KMS-11 (cell line): ENCODE data around the gene PVALEF.

ENCODE experiments used
- H2AFZ ChIP-seq: fragments of 200-600 bp; sonication (generic); 2 replicates; pipeline ENCODE4 v1.6.1; 2016; ENCODE audit warnings: antibody characterized with exemption, mixed run types, low read depth
- H3K27ac ChIP-seq: fragments of 200-600 bp; sonication (generic); 2 replicates; pipeline ENCODE4 v1.6.1; 2016; ENCODE audit warnings: mild to moderate bottlenecking, mixed run types
- H3K27me3 ChIP-seq: fragments of 200-600 bp; sonication (generic); 2 replicates; pipeline ENCODE4 v1.6.1; 2017; ENCODE audit warnings: mild to moderate bottlenecking, low read depth, mixed run types, moderate library complexity; ENCODE audit not compliant: insufficient read depth
- H3K36me3 ChIP-seq: fragments of 200-600 bp; sonication (generic); 2 replicates; pipeline ENCODE4 v1.6.1; 2017; ENCODE audit warnings: mild to moderate bottlenecking, mixed run types; ENCODE audit not compliant: insufficient read depth
- H3K4me1 ChIP-seq: fragments of 200-600 bp; sonication (generic); 2 replicates; pipeline ENCODE4 v1.6.1; 2016; ENCODE audit warnings: mild to moderate bottlenecking, low read depth, mixed run types; ENCODE audit not compliant: poor library complexity, severe bottlenecking
- H3K4me2 ChIP-seq: fragments of 200-600 bp; sonication (generic); 2 replicates; pipeline ENCODE4 v1.7.0; 2016; ENCODE audit warnings: mild to moderate bottlenecking, mixed run types
- H3K4me3 ChIP-seq: fragments of 200-600 bp; sonication (generic); IDR thresholded peaks from 2 replicates; pipeline ENCODE4 v1.6.1; 2017; ENCODE audit warnings: low read depth, low read length, mixed read lengths; ENCODE audit not compliant: insufficient read depth
- H3K79me2 ChIP-seq: fragments of 200-600 bp; sonication (generic); 2 replicates; pipeline ENCODE4 v1.6.1; 2016; ENCODE audit warnings: low read depth, mixed run types; ENCODE audit not compliant: insufficient read depth
- H3K9ac ChIP-seq: fragments of 200-600 bp; sonication (generic); 2 replicates; pipeline ENCODE4 v1.6.1; 2016; ENCODE audit warnings: mild to moderate bottlenecking, mixed run types
- H4K20me1 ChIP-seq: fragments of 200-600 bp; sonication (generic); 2 replicates; pipeline ENCODE4 v1.6.1; 2016; ENCODE audit warnings: mild to moderate bottlenecking, mixed run types; ENCODE audit not compliant: insufficient read depth
- TF ChIP-seq, protein P1 (sequence below): fragments of 200-600 bp; sonication (generic); conservative IDR thresholded peaks from 2 replicates; pipeline ENCODE4 v1.6.1; 2017; ENCODE audit warnings: low read depth, mild to moderate bottlenecking, antibody characterized with exemption, low read length, moderate library complexity, mixed read lengths

PVALEF gene

DNA sequence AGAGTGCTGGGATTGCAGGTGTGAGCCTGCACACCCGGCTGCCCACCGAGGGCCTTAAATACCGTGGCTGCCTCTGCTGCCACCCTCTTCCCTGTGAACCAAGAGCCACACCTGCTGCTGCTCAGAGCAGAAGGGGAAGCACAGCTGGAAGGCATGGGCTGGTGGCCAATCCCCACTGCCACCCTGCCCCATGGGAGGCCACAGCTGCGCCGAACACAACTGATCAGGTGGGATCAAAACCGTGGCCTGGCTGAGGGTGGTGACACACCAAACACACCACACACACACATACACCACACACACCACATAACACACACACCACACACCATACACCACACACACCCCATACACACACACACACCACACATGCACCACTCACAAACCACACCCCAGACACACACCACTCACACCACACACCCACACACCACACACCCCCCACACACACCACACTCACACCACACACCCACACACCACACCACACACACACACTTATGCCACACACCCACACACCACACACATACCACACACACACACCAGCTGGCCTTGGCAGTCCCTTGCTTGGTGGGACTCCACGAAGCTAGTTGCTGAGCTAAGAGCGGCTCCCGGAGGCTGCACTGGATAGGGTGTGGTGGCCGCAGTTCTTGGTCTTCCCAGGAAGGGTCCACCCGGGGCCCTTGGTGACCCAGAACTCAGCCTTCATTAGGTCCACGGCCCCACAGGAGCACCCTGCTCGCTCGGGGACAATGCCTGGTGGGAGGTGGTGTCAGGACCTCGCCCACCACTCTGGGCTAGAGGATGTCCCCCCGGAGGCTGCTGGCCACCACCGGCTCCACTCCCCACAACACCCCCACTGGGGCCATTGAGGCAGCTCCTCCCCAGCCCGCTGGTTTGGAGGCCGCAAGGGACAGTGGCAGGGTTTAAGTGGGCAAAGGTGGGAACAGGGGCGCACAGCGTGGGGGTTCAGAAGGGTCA, 42.6 kb downstream of the PVALEF start:
- Histone ChIP-seq H3K27me3 (no peaks in the 10 kb centered on the region), H3K9ac (no peak overlapping the region), H3K27ac (no peak overlapping the region), H3K79me2 (no peaks in the 10 kb centered on the region), H3K36me3 (no peaks in the 10 kb centered on the region), H3K4me1 (no peaks in the 10 kb centered on the region), H3K4me3 (no peak overlapping the region), H2AFZ (no peak overlapping the region), H3K4me2 (no peak overlapping the region), H4K20me1 (no peaks in the 10 kb centered on the region)
- TF ChIP-seq, protein P1, sequence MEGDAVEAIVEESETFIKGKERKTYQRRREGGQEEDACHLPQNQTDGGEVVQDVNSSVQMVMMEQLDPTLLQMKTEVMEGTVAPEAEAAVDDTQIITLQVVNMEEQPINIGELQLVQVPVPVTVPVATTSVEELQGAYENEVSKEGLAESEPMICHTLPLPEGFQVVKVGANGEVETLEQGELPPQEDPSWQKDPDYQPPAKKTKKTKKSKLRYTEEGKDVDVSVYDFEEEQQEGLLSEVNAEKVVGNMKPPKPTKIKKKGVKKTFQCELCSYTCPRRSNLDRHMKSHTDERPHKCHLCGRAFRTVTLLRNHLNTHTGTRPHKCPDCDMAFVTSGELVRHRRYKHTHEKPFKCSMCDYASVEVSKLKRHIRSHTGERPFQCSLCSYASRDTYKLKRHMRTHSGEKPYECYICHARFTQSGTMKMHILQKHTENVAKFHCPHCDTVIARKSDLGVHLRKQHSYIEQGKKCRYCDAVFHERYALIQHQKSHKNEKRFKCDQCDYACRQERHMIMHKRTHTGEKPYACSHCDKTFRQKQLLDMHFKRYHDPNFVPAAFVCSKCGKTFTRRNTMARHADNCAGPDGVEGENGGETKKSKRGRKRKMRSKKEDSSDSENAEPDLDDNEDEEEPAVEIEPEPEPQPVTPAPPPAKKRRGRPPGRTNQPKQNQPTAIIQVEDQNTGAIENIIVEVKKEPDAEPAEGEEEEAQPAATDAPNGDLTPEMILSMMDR = no peak

DNA sequence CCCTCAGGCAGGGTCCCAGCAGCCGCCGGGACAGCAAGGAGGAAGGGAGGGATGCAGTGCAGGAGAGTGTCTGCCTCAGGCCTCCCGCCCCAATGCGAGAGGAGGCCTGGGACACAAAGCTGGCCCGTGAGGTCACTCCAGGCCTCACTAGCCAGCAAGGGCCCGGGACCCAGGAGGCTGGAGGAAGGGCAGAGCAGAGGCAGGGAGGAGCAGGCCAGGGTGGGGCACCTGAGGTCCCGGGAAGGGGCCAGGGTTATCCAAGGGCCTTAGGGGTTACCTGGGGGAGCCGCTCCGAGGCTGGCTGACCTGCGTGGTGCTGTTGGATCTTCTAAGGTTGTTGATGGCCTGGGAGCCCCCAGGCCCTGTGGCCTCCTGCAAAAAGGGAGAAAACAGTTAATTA, 43.3 kb downstream of the PVALEF start:
- no peaks in the 10 kb centered on the region for H4K20me1 ChIP-seq
- H3K36me3 ChIP-seq = no peaks in the 10 kb centered on the region
- no peak overlapping the region for H3K4me3 ChIP-seq
- no peaks in the 10 kb centered on the region for H3K27me3 ChIP-seq
- no peaks in the 10 kb centered on the region for H3K79me2 ChIP-seq
- TF ChIP-seq, protein P1 = no peak
- no peak overlapping the region for H3K27ac ChIP-seq
- no peak overlapping the region for H3K4me2 ChIP-seq
- H3K4me1 ChIP-seq = no peaks in the 10 kb centered on the region
- H3K9ac ChIP-seq = no peak overlapping the region
- no peak overlapping the region for H2AFZ ChIP-seq

DNA sequence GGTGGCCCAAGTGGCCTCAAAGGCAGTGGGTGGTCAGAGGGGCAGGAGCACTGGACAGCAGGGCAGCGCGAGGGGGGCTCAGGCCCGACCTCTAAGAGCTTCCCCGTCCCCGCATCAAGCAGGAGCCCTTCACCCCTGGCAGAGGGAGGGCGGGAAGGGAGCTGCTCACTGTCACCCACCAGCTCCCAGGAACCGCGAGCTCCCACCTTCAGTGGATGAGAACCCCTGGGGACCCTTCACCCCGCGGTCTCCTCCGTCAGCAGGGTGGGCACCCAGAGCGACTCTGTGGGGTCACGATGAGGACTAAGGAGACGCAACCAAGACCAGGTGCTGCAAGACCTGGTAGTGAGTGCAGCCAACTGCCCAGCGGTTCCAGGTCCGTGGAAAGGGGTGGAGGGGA, 43.8 kb downstream of the PVALEF start:
- Histone ChIP-seq H4K20me1 (no peaks in the 10 kb centered on the region), H3K27me3 (no peaks in the 10 kb centered on the region), H3K36me3 (no peaks in the 10 kb centered on the region), H3K79me2 (no peaks in the 10 kb centered on the region), H3K9ac (no peak overlapping the region), H3K4me3 (no peak overlapping the region), H3K4me1 (no peaks in the 10 kb centered on the region), H2AFZ (no peak overlapping the region), H3K4me2 (no peak overlapping the region), H3K27ac (no peak overlapping the region)
- TF ChIP-seq, protein P1 = no peak

DNA sequence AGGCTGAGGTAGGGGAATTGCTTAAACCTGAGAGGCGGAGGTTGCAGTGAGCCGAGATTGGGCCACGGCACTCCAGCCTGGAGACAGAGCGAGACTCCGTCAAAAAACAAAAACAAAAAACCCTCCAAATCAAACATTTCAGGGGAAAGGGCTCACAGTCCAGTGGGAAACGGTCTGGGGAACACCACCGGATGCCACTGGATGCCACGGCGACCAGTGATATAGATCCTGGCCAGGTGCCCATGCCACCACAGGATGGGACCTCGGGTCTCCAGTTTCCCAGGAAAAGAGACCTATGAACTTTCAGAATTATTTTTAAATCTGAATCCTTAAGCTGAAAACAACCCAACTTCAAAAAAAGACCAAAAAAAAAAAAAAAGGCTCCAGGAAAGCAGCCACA, 45.2 kb downstream of the PVALEF start:
- H3K27ac ChIP-seq = no peak overlapping the region
- no peak overlapping the region for H3K4me2 ChIP-seq
- TF ChIP-seq, protein P1 = no peak
- no peaks in the 10 kb centered on the region for H3K27me3 ChIP-seq
- no peak overlapping the region for H3K9ac ChIP-seq
- no peaks in the 10 kb centered on the region for H3K79me2 ChIP-seq
- no peak overlapping the region for H3K4me3 ChIP-seq
- no peaks in the 10 kb centered on the region for H4K20me1 ChIP-seq
- no peaks in the 10 kb centered on the region for H3K36me3 ChIP-seq
- no peak overlapping the region for H2AFZ ChIP-seq
- H3K4me1 ChIP-seq = no peaks in the 10 kb centered on the region
